ENCODE results near the gene CDKL2. TPM values are rescaled to one million over a fixed set of nuclear protein-coding genes. Genes with fewer than 3 reads are reported as not detected.
A peak's percentile ranks its signal among the peaks of the same experiment; 100 is the strongest.

The CDKL2 gene
- total RNA-seq, 2 donors from 2014 or later, result 0.37 to 1.3 TPM

DNA sequence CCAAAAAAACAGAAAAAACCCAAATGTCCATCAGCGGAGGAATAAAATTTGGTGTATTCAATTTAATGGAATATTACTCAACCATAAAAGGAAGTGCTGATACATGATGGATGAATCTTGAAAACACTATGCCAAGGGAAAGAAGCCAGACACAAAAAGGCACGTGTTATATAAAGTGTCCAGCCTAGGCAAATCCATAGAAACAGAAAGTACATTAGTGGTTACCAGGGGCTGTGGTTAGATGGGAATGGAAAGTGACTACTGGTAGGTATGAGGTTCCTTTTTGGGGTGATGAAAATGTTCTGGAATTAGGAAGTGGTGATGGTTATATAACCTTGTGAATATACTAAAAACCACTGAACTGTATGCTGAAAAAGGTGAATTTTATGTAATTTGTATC is 3.5 kb upstream of the CDKL2 start:
- no peak overlapping the region for H3K4me3 Mint-ChIP-seq
- peaks cover 4% of the 10 kb centered on the region for H3K4me1 Mint-ChIP-seq
- TF ChIP-seq, protein P1, sequence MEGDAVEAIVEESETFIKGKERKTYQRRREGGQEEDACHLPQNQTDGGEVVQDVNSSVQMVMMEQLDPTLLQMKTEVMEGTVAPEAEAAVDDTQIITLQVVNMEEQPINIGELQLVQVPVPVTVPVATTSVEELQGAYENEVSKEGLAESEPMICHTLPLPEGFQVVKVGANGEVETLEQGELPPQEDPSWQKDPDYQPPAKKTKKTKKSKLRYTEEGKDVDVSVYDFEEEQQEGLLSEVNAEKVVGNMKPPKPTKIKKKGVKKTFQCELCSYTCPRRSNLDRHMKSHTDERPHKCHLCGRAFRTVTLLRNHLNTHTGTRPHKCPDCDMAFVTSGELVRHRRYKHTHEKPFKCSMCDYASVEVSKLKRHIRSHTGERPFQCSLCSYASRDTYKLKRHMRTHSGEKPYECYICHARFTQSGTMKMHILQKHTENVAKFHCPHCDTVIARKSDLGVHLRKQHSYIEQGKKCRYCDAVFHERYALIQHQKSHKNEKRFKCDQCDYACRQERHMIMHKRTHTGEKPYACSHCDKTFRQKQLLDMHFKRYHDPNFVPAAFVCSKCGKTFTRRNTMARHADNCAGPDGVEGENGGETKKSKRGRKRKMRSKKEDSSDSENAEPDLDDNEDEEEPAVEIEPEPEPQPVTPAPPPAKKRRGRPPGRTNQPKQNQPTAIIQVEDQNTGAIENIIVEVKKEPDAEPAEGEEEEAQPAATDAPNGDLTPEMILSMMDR (conservative IDR thresholded peaks at IDR 0.05), result no peak
- H3K27me3 ChIP-seq (ENCODE audit: control insufficient read depth, insufficient read depth, low read length, poor library complexity, severe bottlenecking), result peaks cover 10% of the 10 kb centered on the region
- no peak overlapping the region for H3K9ac ChIP-seq (ENCODE audit: extremely low read depth, low read length, poor library complexity, severe bottlenecking)
- H3K9me3 ChIP-seq (ENCODE audit: control insufficient read depth, low read length), result no peaks in the 10 kb centered on the region
- no peaks in the 10 kb centered on the region for H3K36me3 ChIP-seq (ENCODE audit: control insufficient read depth, insufficient read depth, low read length)
- no peak overlapping the region for H3K4me3 ChIP-seq (ENCODE audit: low read length)
- no peak for DNase-seq
- H3K27ac Mint-ChIP-seq, result no peak overlapping the region
- no peaks in the 10 kb centered on the region for H3K36me3 Mint-ChIP-seq (ENCODE audit: low read depth)
- WGBS, 2 experiments (ENCODE audit: insufficient coverage in 1 of 2, insufficient read length in 1 of 2), result 88% methylated on average over 1 to 2 of the region's 2 CpGs
- H3K4me1 ChIP-seq (ENCODE audit: control insufficient read depth, insufficient read depth, low read length), result no peaks in the 10 kb centered on the region
- H3K9me3 Mint-ChIP-seq, result no peaks in the 10 kb centered on the region
- no peak overlapping the region for H3K27ac ChIP-seq (ENCODE audit: low read depth, low read length)
- peaks cover 10% of the 10 kb centered on the region for H3K27me3 Mint-ChIP-seq (ENCODE audit: insufficient read depth)

DNA sequence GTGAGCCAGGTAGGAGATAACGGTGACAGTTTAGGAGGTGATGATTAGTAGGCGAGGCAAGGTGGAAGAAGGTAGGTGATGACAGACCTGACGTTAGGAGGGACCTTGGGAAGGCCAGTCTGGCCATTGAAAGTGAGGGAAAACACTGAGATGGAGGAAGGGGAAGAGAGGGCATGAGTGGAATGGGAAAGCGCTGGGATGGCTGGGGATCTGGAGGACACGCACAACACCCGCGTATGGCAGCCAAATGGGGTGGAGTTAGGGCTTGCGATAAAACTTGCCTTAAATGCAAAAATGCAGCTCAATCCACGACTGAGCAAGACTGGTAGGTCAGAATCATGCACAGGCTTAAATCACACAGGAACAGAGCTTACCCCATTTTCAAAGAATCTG is 605 bp upstream of the CDKL2 start:
- Histone ChIP-seq H3K27me3 (ENCODE audit: control insufficient read depth, insufficient read depth, low read length, poor library complexity, severe bottlenecking) (peaks cover 10% of the 10 kb centered on the region), H3K9ac (ENCODE audit: extremely low read depth, low read length, poor library complexity, severe bottlenecking) (peak overlapping the region; percentile 39), H3K27ac (ENCODE audit: low read depth, low read length) (no peak overlapping the region), H3K36me3 (ENCODE audit: control insufficient read depth, insufficient read depth, low read length) (no peaks in the 10 kb centered on the region), H3K9me3 (ENCODE audit: control insufficient read depth, low read length) (no peaks in the 10 kb centered on the region), H3K4me3 (ENCODE audit: low read length) (peak overlapping the region; percentile 88), H3K4me1 (ENCODE audit: control insufficient read depth, insufficient read depth, low read length) (no peaks in the 10 kb centered on the region)
- H3K36me3 Mint-ChIP-seq (ENCODE audit: low read depth), result no peaks in the 10 kb centered on the region
- H3K27me3 Mint-ChIP-seq (ENCODE audit: insufficient read depth), result peaks cover 10% of the 10 kb centered on the region
- H3K4me3 Mint-ChIP-seq, result peak overlapping the region; percentile 70
- H3K27ac Mint-ChIP-seq, result peak overlapping the region; percentile 67
- no peak for DNase-seq
- peaks cover 4% of the 10 kb centered on the region for H3K4me1 Mint-ChIP-seq
- H3K9me3 Mint-ChIP-seq, result no peaks in the 10 kb centered on the region
- TF ChIP-seq, protein P1 (conservative IDR thresholded peaks at IDR 0.05), result no peak
- 35 to 43% methylated on average over 8 to 9 of the region's 9 CpGs for WGBS, 2 experiments (ENCODE audit: insufficient coverage in 1 of 2, insufficient read length in 1 of 2)

DNA sequence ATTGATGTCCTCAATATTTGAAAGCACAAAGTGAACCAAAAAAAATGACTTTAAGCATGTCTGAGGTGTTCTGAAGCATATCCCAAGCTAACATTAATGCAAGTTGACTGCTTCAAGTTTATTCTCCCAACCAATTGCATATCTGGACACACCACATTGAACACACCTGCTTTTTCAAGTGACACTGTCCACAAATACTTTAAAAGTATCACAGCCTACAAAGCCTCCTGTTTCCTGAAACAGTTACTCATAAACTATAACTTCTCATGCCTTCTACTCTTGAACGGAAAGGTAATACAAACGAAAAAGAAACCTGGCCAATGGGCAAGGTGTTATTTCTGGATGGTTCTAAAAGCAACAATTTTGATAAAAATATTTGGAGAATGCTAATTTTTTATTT is 1.1 kb downstream of the CDKL2 start:
- no peak overlapping the region for H3K4me3 Mint-ChIP-seq
- no peak overlapping the region for H3K27ac Mint-ChIP-seq
- H3K9me3 Mint-ChIP-seq, result no peaks in the 10 kb centered on the region
- Histone ChIP-seq H3K4me3 (ENCODE audit: low read length) (no peak overlapping the region), H3K9ac (ENCODE audit: extremely low read depth, low read length, poor library complexity, severe bottlenecking) (no peak overlapping the region), H3K27me3 (ENCODE audit: control insufficient read depth, insufficient read depth, low read length, poor library complexity, severe bottlenecking) (peaks cover 10% of the 10 kb centered on the region), H3K9me3 (ENCODE audit: control insufficient read depth, low read length) (no peaks in the 10 kb centered on the region), H3K36me3 (ENCODE audit: control insufficient read depth, insufficient read depth, low read length) (no peaks in the 10 kb centered on the region), H3K27ac (ENCODE audit: low read depth, low read length) (no peak overlapping the region), H3K4me1 (ENCODE audit: control insufficient read depth, insufficient read depth, low read length) (no peaks in the 10 kb centered on the region)
- H3K27me3 Mint-ChIP-seq (ENCODE audit: insufficient read depth), result peaks cover 10% of the 10 kb centered on the region
- no peaks in the 10 kb centered on the region for H3K36me3 Mint-ChIP-seq (ENCODE audit: low read depth)
- no peak for DNase-seq
- WGBS, 2 experiments (ENCODE audit: insufficient coverage in 1 of 2, insufficient read length in 1 of 2), result 91 to 100% methylated on average over 1 to 2 of the region's 2 CpGs
- TF ChIP-seq, protein P1 (conservative IDR thresholded peaks at IDR 0.05), result no peak
- peaks cover 4% of the 10 kb centered on the region for H3K4me1 Mint-ChIP-seq

Measured in endodermal cell (in vitro differentiated cells).